Parathyroid adenoma (tissue), 2 donors: Measurements from ENCODE around the gene SLC16A5.

Experiments used
- H2AFZ ChIP-seq: fragments of 300-600 bp; sonication (generic); one replicate; pipeline ENCODE4 v1.7.0; 2017; ENCODE audit warnings: antibody characterized with exemption, mild to moderate bottlenecking
- H3K27ac ChIP-seq: fragments of 300-600 bp; sonication (generic); one replicate; pipeline ENCODE4 v1.7.0; 2017
- H3K27me3 ChIP-seq: fragments of 300-600 bp; sonication (generic); one replicate; pipeline ENCODE4 v1.7.0; 2017; ENCODE audit warnings: low read length; ENCODE audit not compliant: control insufficient read depth, insufficient read depth
- H3K36me3 ChIP-seq: fragments of 300-600 bp; sonication (generic); one replicate; pipeline ENCODE4 v1.7.0; 2017; ENCODE audit warnings: low read length; ENCODE audit not compliant: control insufficient read depth, insufficient read depth
- H3K4me1 ChIP-seq: fragments of 300-600 bp; sonication (generic); one replicate; pipeline ENCODE4 v1.7.0; 2017; ENCODE audit warnings: control low read depth
- H3K4me2 ChIP-seq: fragments of 300-600 bp; sonication (generic); one replicate; pipeline ENCODE4 v1.7.0; 2017; ENCODE audit warnings: low read length
- H3K4me3 ChIP-seq: fragments of 300-600 bp; sonication (generic); one replicate; pipeline ENCODE4 v1.7.0; 2017; ENCODE audit warnings: low read depth, low read length
- H3K79me2 ChIP-seq: fragments of 300-600 bp; sonication (generic); one replicate; pipeline ENCODE4 v1.7.0; 2017; ENCODE audit warnings: control low read depth
- H3K9ac ChIP-seq: fragments of 300-600 bp; sonication (generic); one replicate; pipeline ENCODE4 v1.7.0; 2017; ENCODE audit warnings: mild to moderate bottlenecking
- H3K9me3 ChIP-seq: fragments of 300-600 bp; sonication (generic); one replicate; pipeline ENCODE4 v1.7.0; 2017; ENCODE audit warnings: low read length; ENCODE audit not compliant: control insufficient read depth
- TF ChIP-seq, protein P1 (sequence below): fragments of 300-600 bp; sonication (generic); IDR thresholded peaks from one replicate; pipeline ENCODE4 v1.7.0; 2017; ENCODE audit warnings: antibody characterized with exemption, mild to moderate bottlenecking
- donor health status: primary hyperparathyroidism.

The SLC16A5 gene

DNA sequence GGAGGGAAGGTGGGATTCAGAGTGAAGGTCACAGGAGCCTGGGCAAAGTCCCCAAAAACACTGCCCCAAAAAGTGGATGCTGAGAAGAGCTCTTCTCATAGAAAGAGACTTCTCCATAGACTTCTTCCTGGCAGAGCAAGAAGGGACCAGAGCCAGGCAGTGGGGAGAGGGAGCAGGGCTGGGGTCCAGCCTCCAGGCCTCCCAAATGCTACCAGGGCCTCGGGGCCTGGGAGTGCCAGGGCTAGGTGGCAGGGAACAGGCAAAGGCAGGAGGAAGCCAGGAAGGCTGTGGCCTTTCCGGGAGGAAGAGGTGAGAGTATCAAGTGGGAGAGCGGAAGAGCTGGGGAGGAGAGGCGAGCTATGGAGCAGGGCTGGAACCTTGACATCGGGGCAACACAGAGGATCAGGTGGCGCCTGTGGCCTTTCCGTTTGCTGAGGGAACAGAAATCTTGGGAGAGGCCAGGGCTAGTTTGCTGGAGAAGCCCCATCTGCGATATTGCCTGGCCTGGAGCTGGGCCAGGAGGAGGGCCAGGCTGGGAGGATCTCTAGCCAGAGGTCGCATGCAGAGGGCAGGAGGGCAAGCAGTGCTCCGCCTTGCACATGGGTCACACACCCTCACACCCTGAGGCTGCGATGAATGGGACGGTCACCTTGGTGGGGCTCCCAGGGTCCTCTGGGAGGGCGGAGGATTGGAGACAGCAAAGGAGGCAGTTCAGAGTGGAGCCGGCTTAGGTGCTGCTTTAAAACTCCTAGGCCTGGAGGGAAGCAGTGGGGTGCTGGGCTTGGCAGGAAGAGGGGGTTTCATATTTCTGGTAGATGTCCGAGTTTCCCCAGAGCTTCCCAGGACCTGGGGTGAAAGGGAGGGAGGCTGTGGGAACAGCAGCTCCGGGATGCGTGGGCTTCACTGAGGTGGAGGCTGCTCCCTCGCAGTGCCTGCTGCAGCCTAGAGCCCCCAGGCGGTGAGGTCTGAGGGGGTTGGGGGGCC is 3.4 kb downstream of the SLC16A5 start:
- peaks cover 20% of the 10 kb centered on the region for H3K4me1 ChIP-seq
- TF ChIP-seq, protein P1, sequence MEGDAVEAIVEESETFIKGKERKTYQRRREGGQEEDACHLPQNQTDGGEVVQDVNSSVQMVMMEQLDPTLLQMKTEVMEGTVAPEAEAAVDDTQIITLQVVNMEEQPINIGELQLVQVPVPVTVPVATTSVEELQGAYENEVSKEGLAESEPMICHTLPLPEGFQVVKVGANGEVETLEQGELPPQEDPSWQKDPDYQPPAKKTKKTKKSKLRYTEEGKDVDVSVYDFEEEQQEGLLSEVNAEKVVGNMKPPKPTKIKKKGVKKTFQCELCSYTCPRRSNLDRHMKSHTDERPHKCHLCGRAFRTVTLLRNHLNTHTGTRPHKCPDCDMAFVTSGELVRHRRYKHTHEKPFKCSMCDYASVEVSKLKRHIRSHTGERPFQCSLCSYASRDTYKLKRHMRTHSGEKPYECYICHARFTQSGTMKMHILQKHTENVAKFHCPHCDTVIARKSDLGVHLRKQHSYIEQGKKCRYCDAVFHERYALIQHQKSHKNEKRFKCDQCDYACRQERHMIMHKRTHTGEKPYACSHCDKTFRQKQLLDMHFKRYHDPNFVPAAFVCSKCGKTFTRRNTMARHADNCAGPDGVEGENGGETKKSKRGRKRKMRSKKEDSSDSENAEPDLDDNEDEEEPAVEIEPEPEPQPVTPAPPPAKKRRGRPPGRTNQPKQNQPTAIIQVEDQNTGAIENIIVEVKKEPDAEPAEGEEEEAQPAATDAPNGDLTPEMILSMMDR = no peak
- no peaks in the 10 kb centered on the region for H3K9me3 ChIP-seq
- no peaks in the 10 kb centered on the region for H3K36me3 ChIP-seq
- H3K4me3 ChIP-seq = no peak overlapping the region
- peak overlapping the region; percentile 22 for H3K4me2 ChIP-seq
- no peak overlapping the region for H3K9ac ChIP-seq
- H2AFZ ChIP-seq = peak overlapping the region; percentile 73
- H3K79me2 ChIP-seq = peaks cover 4% of the 10 kb centered on the region
- no peaks in the 10 kb centered on the region for H3K27me3 ChIP-seq
- peak overlapping the region; percentile 37 for H3K27ac ChIP-seq

DNA sequence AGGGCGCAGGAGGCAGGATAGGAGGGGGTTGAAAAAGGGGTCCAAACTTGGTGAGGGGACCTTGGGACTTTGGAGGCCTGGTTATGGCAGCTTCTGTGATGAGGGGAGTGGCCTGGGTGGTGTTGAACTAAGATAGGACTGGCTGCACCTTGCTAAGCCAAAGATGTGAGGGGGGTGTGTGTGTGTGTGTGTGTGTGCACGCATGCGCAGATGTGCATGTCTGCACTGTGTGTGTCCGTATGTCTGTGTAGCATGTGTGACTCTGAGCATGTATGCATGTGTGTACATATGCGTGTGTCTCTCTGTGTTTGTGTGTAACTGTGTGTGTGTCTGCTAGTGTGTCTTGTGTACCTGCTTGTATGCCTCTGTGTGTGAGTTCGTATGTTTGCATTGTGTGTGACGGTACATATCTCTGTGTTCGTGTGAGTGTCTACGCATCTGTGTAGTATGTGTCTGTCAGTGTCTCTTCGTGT is 4.1 kb downstream of the SLC16A5 start:
- Histone ChIP-seq H3K4me1 (peaks cover 20% of the 10 kb centered on the region), H3K9me3 (no peaks in the 10 kb centered on the region), H3K36me3 (no peaks in the 10 kb centered on the region), H3K79me2 (peaks cover 4% of the 10 kb centered on the region), H3K4me3 (no peak overlapping the region), H3K9ac (no peak overlapping the region), H3K27me3 (no peaks in the 10 kb centered on the region), H3K4me2 (no peak overlapping the region), H2AFZ (no peak overlapping the region), H3K27ac (no peak overlapping the region)
- TF ChIP-seq, protein P1 = no peak

DNA sequence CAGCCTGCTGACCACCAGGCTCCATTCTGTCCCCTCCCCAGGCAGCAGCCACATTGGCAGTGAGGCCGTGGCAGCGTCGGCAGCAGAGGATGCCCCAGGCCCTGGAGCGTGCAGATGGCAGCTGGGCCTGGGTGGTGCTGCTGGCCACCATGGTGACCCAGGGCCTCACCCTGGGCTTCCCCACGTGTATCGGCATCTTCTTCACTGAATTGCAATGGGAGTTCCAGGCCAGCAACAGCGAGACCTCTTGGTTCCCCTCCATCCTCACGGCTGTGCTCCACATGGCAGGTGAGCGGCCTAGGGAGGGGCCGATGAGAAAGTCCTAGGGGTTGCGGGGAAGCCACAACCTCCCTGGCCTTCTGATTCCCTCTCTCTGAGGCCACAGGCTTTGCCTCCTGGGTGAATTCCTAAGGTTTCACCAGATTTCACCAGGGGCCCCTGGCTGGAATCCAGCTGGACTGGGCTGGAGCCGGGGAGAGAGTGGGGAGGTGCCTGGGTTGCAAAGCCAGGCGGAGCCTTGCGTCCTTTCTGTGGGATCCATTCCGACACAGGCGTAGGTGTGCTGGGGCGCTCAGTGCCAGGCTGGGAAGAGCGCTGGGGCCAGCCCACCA is 5.9 kb downstream of the SLC16A5 start:
- H3K79me2 ChIP-seq = no peaks in the 10 kb centered on the region
- H3K4me2 ChIP-seq = no peak overlapping the region
- H3K4me1 ChIP-seq = peaks cover 11% of the 10 kb centered on the region
- no peak overlapping the region for H3K27ac ChIP-seq
- TF ChIP-seq, protein P1 = no peak
- H2AFZ ChIP-seq = no peak overlapping the region
- H3K36me3 ChIP-seq = no peaks in the 10 kb centered on the region
- no peaks in the 10 kb centered on the region for H3K27me3 ChIP-seq
- H3K9ac ChIP-seq = no peak overlapping the region
- H3K4me3 ChIP-seq = no peak overlapping the region
- no peaks in the 10 kb centered on the region for H3K9me3 ChIP-seq

DNA sequence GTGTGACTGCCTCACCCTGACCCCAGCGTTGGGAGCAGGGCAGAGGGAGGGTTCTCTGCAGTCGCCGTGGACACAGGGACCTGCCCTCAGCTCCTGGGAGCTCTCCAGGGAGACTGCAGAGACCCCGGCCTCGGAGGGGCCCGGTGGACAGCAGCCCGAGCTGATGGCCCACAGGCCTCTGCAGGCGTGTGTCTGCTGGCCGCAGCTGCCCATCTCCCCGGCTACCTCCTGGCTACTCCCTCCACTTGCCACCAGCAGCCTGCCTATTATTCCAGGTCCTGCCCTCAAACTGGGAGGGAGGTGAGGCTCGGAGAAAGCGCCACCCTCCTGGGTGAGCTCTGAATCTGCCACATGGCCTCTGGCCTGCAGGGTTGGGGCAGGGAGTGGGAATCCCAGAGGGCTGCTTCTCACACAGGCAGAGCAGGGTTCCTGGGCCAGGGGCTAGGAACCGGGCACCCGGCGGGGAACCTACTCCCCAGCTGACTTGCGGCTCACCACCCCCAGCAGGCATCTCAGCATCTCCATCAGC is 7.2 kb downstream of the SLC16A5 start:
- H3K27me3 ChIP-seq = no peaks in the 10 kb centered on the region
- H3K9ac ChIP-seq = no peak overlapping the region
- no peak overlapping the region for H2AFZ ChIP-seq
- H3K79me2 ChIP-seq = no peaks in the 10 kb centered on the region
- TF ChIP-seq, protein P1 = no peak
- peaks cover 11% of the 10 kb centered on the region for H3K4me1 ChIP-seq
- H3K9me3 ChIP-seq = no peaks in the 10 kb centered on the region
- no peak overlapping the region for H3K4me3 ChIP-seq
- no peak overlapping the region for H3K4me2 ChIP-seq
- no peak overlapping the region for H3K27ac ChIP-seq
- H3K36me3 ChIP-seq = no peaks in the 10 kb centered on the region
